ENCODE results near the gene SLC4A9.

DNA sequence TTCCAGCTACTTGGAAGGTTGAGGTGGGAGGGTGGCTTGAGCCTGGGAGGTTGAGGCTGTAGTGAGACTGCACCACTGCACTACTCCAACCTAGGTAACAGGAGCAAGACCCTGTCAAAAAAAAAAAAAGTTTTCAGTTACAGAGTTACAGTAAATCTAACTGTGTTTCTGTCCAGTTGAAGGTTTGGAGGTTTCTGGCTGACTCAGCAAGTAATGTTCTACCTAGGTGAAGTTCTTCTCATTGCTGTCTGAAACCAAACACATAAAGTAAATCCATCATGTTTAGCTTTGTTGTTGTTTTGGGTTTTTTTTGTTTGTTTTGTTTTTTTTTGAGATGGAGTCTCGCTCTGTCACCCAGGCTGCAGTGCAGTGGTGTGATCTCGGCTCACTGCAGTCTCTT is 33.7 kb downstream of the SLC4A9 start:
- no peak for TF ChIP-seq EZH2phosphoT487 (IDR thresholded peaks at IDR 0.05; ENCODE audit: insufficient read depth, low read depth)
- no peak for TF ChIP-seq EZH2 (IDR thresholded peaks at IDR 0.05; ENCODE audit: insufficient read depth, poor library complexity, severe bottlenecking)
